ENCODE data around the gene ABCC5. TPM values are rescaled to one million over a fixed set of nuclear protein-coding genes. Genes with fewer than 3 reads are reported as not detected.

The ABCC5 gene
- total RNA-seq, 2 donors from 2014 or later, result 46.6 to 47.6 TPM

GRCh38 chr3:183984749-183985729, 32.6 kb downstream of the ABCC5 start:
- intact Hi-C loops (cut with DNase I, micrococcal nuclease), result no loop called here
- ATAC-seq, result no peak

DNA sequence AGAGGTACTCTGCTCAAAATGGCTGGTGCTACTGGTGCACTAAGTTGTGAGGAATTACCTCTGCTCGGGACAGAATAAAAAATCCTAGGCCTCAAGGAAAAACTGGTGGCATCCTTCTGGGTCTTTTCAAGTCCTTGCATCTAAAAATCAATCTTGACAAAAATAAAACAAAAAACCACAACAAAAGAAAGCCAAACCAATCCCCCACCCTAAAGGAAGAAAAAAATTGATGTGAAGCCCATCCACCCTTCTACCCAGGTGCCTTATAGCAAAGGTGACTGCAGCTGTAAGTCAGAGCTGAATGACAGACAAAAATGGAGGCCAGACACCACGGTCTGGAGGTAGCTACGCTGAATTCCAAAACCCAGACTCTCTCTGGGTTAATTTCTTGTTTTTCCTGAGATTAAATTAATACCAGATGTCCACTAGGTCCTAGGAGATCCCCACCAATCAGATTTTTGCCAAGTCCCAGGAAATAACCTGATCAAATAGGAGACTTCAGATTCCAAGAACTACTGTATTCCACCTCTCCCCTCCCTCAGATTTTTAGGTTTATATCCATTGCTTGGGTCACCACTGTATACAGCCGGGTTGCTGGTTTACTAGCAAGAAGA, 33.5 kb downstream of the ABCC5 start:
- intact Hi-C loops (cut with DNase I, micrococcal nuclease), result no loop called here
- ATAC-seq (no peak), DNase-seq (no peak)

More at GRCh38 chr3:183984749-183985729, 32.6 kb downstream of the ABCC5 start:
- DNase-seq, result no peak

DNA sequence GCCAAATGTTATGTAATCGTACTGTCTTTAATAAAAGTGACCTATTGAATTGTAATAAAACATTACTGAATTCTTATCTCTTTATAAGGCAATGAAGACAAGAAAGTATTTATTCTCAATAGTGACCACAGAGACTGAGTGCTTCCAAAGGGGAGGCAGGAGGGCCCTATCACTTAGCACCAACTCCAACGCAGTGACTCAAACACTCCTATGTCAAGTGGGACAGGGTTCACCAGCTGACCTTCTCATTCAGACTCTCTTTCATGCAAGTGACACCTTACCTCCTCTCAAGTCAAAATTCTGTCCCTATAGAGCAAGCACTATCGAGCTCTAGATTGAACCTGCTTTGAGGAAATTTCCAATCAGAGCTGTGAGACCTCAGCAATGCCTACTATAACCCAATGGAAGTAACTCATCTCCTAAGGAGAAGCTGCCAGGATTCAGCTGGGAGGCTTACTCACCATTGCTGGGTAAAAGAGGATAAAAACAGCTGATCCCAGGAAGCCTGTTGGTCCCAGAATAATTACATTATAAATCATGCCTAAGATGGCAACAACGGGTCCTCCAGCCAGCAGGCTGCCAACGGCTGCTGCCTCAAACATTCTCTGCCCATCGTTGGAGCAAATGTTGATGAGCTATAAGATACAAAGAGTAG, 35.6 kb downstream of the ABCC5 start:
- no peak for DNase-seq
- intact Hi-C loops (cut with DNase I, micrococcal nuclease), result no loop called here

GRCh38 chr3:183980403-183980802, 37.3 kb downstream of the ABCC5 start:
- DNase-seq (no peak), ATAC-seq (no peak)
- intact Hi-C loops (cut with DNase I, micrococcal nuclease), result no loop called here

More for the DNA sequence above, 35.6 kb downstream of the ABCC5 start:
- ATAC-seq, result no peak

DNA sequence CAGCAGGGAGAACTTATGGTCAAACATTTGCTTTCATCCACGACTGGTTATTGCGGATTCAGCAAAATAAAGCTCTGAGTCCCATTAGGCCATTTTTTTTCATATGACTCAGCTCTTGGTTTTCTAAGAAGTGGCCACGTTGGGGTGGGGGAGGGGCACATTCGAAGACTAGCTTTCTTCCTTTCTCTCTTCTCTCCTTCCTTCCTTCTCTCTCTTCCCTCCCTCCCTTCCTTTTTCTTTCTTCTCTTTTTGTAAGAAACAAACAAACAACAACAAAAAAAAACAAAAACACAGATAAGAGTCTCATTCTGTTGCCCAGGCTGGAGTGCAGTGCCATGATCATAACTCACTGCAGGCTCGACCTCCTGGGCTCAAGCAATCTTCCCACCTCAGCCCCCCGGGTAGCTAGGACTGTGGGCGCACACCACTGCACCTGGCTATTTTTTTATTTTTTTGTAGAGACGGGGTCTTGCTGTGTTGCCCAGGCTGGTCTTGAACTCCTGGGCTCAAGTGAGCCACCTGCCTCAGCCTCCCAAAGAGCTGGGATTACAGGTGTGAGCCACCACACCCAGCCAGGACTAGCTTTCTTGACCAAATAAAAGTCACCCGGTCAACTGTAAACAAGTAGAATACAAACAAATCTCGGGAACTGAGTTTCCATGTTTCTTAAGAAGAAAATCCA, 41.6 kb downstream of the ABCC5 start:
- no peak for ATAC-seq
- no peak for DNase-seq
- intact Hi-C loops (cut with DNase I, micrococcal nuclease), result no loop called here

DNA sequence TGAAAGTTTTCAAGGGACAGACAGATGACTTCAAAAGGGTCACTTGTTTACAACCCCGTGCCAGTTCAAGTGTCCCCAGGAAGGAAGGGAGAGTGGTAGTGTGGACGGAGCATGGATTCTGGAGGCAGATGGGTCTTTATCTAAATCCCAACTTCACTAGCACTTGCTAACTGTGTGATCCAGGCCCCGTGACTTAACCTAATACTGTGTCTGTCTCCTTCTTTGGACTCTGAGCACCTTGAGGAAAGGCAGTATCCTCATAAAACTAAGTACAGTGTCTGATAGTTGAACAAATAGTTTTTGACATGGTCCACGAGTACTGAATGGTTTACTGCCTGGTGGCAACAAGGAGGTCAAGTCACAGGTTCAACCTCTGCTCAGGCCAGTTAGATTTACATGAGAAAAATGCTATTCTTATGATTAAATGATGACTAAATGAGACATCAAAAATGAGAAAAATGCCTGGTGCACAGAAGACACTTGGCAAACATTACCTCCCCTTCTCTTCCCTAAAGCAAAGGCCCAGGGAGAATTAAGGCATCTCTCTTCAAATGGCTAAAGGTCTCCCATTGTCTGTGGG, 48.9 kb downstream of the ABCC5 start:
- DNase-seq (no peak), ATAC-seq (no peak)

DNA sequence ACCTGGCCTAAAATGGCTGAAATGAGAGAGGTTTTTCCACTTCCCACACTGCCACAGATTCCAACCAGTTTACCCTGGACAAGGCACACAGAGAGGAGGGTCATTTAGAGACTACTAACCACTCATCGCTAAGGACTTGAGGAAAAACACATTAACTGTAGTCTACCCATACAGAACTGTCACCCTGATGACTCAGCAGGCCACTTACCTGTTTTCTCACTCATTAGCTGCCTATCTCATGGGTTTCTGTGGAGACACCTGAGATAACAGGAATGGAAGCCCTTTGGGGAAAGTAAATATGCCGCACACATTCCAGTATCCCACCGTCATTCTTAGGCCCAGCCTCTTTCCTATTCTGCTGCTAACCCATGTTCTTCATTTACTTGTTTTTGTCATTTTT, 50.0 kb downstream of the ABCC5 start:
- intact Hi-C loops (cut with DNase I, micrococcal nuclease), result no loop called here
- ATAC-seq, result no peak
- no peak for DNase-seq

More for the DNA sequence above, 48.9 kb downstream of the ABCC5 start:
- intact Hi-C loops (cut with DNase I, micrococcal nuclease), result no loop called here

DNA sequence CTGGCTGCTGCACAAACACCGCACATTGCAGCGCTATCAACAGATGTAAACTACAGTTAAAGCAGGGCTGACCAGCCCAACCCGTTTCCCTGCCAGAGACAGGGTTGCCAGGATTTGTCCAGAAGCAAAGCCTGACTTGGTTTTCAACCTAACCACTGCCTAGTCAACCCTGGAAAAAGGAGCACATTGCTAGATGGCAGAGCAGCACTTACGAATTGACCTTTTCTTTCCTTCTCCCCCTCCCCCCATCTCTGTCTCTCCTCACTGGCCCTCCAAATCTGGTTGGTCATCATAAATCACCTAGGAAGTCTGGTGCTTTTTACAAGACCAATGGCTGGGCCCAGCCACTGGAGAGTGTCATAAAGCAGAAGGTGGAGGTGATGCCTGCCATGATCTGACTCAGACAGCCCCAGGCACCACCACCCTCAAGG, 51.3 kb downstream of the ABCC5 start:
- ATAC-seq (no peak), DNase-seq (no peak)
- intact Hi-C loops (cut with DNase I, micrococcal nuclease), result no loop called here

GRCh38 chr3:183962807-183963206, 54.9 kb downstream of the ABCC5 start:
- DNase-seq (no peak), ATAC-seq (no peak)
- intact Hi-C loops (cut with DNase I, micrococcal nuclease), result no loop called here

- peak in 1 of 2 donors; percentile 34 for DNase-seq
- peak; percentile 81 for ATAC-seq
- intact Hi-C loops (cut with DNase I, micrococcal nuclease), result no loop called here
Measured at GRCh38 chr3:183959214-183959613, 58.5 kb downstream of the ABCC5 start.

- DNase-seq, result peak; percentile 9 to 31
- intact Hi-C loops (cut with DNase I, micrococcal nuclease), result no loop called here
- peak; percentile 81 for ATAC-seq
Measured at GRCh38 chr3:183958775-183959174, 58.9 kb downstream of the ABCC5 start.

GRCh38 chr3:183958226-183958625, 59.5 kb downstream of the ABCC5 start:
- ATAC-seq (peak; percentile 90), DNase-seq (no peak)
- intact Hi-C loops (cut with DNase I, micrococcal nuclease), result no loop called here

GRCh38 chr3:183954875-183955274, 62.8 kb downstream of the ABCC5 start:
- intact Hi-C loops (cut with DNase I, micrococcal nuclease), result no loop called here
- DNase-seq (no peak), ATAC-seq (no peak)

- intact Hi-C loops (cut with DNase I, micrococcal nuclease), result no loop called here
- ATAC-seq, result no peak
Measured at GRCh38 chr3:183953471-183954070, 64.1 kb downstream of the ABCC5 start.

GRCh38 chr3:183951459-183951858, 66.2 kb downstream of the ABCC5 start:
- ATAC-seq, result no peak
- intact Hi-C loops (cut with DNase I, micrococcal nuclease), result no loop called here
- no peak for DNase-seq

More at GRCh38 chr3:183953471-183954070, 64.1 kb downstream of the ABCC5 start:
- DNase-seq, result no peak

DNA sequence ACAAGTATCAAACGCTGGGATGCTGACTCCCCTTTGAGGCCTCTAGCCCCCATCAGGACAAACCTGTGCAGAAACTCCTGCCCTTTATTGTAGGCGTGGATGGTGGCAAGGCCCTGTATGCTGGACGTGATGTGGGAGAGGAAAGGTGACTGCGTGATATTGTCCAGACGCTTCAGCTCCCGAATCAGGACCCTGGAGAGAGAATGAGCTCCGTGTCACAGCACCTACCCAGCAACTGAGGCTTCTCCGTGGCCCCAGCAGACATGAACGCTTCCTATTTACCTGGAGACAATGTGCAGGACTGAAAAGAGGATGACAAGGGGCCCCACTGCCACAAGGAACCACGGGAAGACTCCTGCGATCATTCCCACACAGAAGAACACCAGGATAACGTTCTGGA, 68.0 kb downstream of the ABCC5 start:
- DNase-seq, result no peak
- no peak for ATAC-seq
- intact Hi-C loops (cut with DNase I, micrococcal nuclease), result no loop called here

- DNase-seq (no peak), ATAC-seq (no peak)
Measured at GRCh38 chr3:183946037-183946436, 71.6 kb downstream of the ABCC5 start.

GRCh38 chr3:183944775-183945174, 72.9 kb downstream of the ABCC5 start:
- DNase-seq (no peak), ATAC-seq (no peak)
- intact Hi-C loops (cut with DNase I, micrococcal nuclease), result no loop called here

More at GRCh38 chr3:183946037-183946436, 71.6 kb downstream of the ABCC5 start:
- intact Hi-C loops (cut with DNase I, micrococcal nuclease), result no loop called here

All from left colon (tissue), 2 donors.